EH (cell line): Measurements from ENCODE around the gene SH2D3C.
"Not testable (repeated sequence)": the region's sequence is repeated elsewhere in the genome, so short reads cannot be mapped to it uniquely, and the experiment has no call there.

Source experiments
- DNase-seq: peaks from one replicate; pipeline ENCODE4 v3.0.0-alpha.2; 2015; ENCODE audit warnings: low read depth

Gene SH2D3C

GRCh38 chr9:127767410-127767809, 11.1 kb downstream of the SH2D3C start:
- DNase-seq = no peak

- DNase-seq = no peak
Observed at GRCh38 chr9:127765418-127765817, 13.0 kb downstream of the SH2D3C start.

- peak; percentile 28 for DNase-seq
Observed at GRCh38 chr9:127763918-127764384, 14.5 kb downstream of the SH2D3C start.

GRCh38 chr9:127762111-127762676, 16.3 kb downstream of the SH2D3C start:
- DNase-seq = no peak

GRCh38 chr9:127761491-127761956, 16.9 kb downstream of the SH2D3C start:
- no peak for DNase-seq

GRCh38 chr9:127761061-127761460, 17.4 kb downstream of the SH2D3C start:
- DNase-seq = no peak

GRCh38 chr9:127758843-127759242, 19.6 kb downstream of the SH2D3C start:
- DNase-seq = no peak

GRCh38 chr9:127756776-127757175, 21.7 kb downstream of the SH2D3C start:
- DNase-seq = not testable (repeated sequence)

- no peak for DNase-seq
Observed at GRCh38 chr9:127756233-127756632, 22.2 kb downstream of the SH2D3C start.

GRCh38 chr9:127755061-127756060, 23.1 kb downstream of the SH2D3C start:
- no peak for DNase-seq

- peak; percentile 37 for DNase-seq
Observed at GRCh38 chr9:127754099-127755060, 24.1 kb downstream of the SH2D3C start.

- no peak for DNase-seq
Observed at GRCh38 chr9:127753622-127754021, 24.8 kb downstream of the SH2D3C start.

- DNase-seq = no peak
Observed at GRCh38 chr9:127753148-127753547, 25.3 kb downstream of the SH2D3C start.

- DNase-seq = peak; percentile 46
Observed at GRCh38 chr9:127751269-127752054, 27.0 kb downstream of the SH2D3C start.

- no peak for DNase-seq
Observed at GRCh38 chr9:127749090-127749787, 29.2 kb downstream of the SH2D3C start.

- DNase-seq = no peak
Observed at GRCh38 chr9:127746959-127747569, 31.4 kb downstream of the SH2D3C start.

- no peak for DNase-seq
Observed at GRCh38 chr9:127744398-127745110, 33.9 kb downstream of the SH2D3C start.

GRCh38 chr9:127742435-127743088, 35.9 kb downstream of the SH2D3C start:
- DNase-seq = peak; percentile 89
